Measurements from ENCODE around the gene BCKDHB.

DNA sequence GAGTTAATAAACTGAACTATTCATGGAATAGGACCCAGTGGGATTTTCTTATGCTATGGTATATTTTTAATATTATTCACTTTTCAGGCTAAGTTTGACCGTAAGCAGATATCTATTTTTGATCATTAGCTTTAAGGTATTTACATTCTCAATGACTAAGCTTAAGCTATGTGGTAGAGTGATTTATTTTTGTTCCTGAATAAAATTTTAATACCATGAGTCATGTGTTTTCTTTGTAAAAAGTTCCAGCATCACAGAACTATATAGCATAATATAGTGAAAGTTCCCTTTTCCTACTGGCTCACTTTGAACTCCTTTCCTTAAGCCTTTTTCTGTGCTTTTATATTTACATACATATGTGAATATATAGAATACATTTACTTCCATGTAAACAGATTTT, 75.8 kb downstream of the BCKDHB start:
- no peak for TF ChIP-seq POLR2A (IDR thresholded peaks at IDR 0.05; ENCODE audit: low read depth, low read length)
- no peak for TF ChIP-seq TAF1 (IDR thresholded peaks at IDR 0.05; ENCODE audit: low read depth, low read length)
- no peak for TF ChIP-seq SPI1 (IDR thresholded peaks at IDR 0.05; ENCODE audit: low read depth, low read length)
- no peak for TF ChIP-seq POLR2AphosphoS5 (IDR thresholded peaks at IDR 0.05; ENCODE audit: low read depth, low read length)
- TF ChIP-seq PAX5 (IDR thresholded peaks at IDR 0.05; ENCODE audit: insufficient read depth, low read length, severe bottlenecking), result no peak
